Measurements from ENCODE around the gene LACRT. TPM values are rescaled to one million over a fixed set of nuclear protein-coding genes. Genes with fewer than 3 reads are reported as not detected.

LACRT gene
- total and polyA plus RNA-seq, 9 of the 15 experiments (the other 6 are each of a cell fraction or from before 2014, with no cell fraction given): not detected

- Histone ChIP-seq H4K20me1 (replicated peaks; ENCODE audit: control insufficient read depth, insufficient read depth, low read length) (0 out of 2 replicates have a peak, but pooled peaks cover 2% of the 10 kb centered on the region), H3K9ac (ENCODE audit: insufficient read depth in 1 of 2, low read depth in 2 of 2, low read length in 2 of 2) (no peak overlapping the region), H3K4me1 (replicated peaks in 1 of 2; ENCODE audit: control insufficient read depth in 2 of 2, insufficient read depth in 2 of 2, low read length in 2 of 2) (no peaks in the 10 kb centered on the region), H3K27ac (ENCODE audit: extremely low read depth, low read depth, low read length) (no peak overlapping the region), H3K4me2 (ENCODE audit: insufficient read depth, low read length) (no peak overlapping the region), H3K79me2 (ENCODE audit: control insufficient read depth, insufficient read depth, low read length) (no peaks in the 10 kb centered on the region), H3K9me1 (ENCODE audit: control insufficient read depth, insufficient read depth, low read length) (no peaks in the 10 kb centered on the region), H3K9me3 (replicated peaks; ENCODE audit: control insufficient read depth, insufficient read depth, low read depth, low read length) (no peaks in the 10 kb centered on the region), H2AFZ (ENCODE audit: low read depth, low read length) (no peak overlapping the region), H3K27me3 (ENCODE audit: control insufficient read depth in 2 of 2, insufficient read depth in 2 of 2, low read length in 2 of 2) (peaks cover 8 to 12% of the 10 kb centered on the region in 2 experiments; a peak in 3 of 5 replicates), H3K36me3 (ENCODE audit: control insufficient read depth, insufficient read depth, low read length) (no peaks in the 10 kb centered on the region), H3K4me3 (no peak overlapping the region)
- in situ Hi-C loops (cut with MboI) (no loop called here), intact Hi-C loops (cut with micrococcal nuclease) (no loop called here)
- CTCF ChIA-PET (ENCODE audit: low intra/inter-chr PET ratio): no interaction called here
- DNase-seq (ENCODE audit: extremely low read depth in 1 of 4, low spot score in 3 of 4) (no peak), ATAC-seq (no peak), FAIRE-seq (no peak)
- 0% methylated on average over 9 of the region's 9 CpGs for WGBS (ENCODE audit: insufficient coverage, low coverage, missing lambda C conversion rate)
- BruUV-seq (replicated peaks): no TSS peak
- POLR2A ChIA-PET: no interaction called here
- TF ChIP-seq LARP7 (IDR thresholded peaks at IDR 0.05) (no peak), CBFA2T3 (IDR thresholded peaks at IDR 0.05) (no peak), PHB (CRISPR knock-in tag; IDR thresholded peaks at IDR 0.05) (no peak), GABPA (tag; conservative IDR thresholded peaks at IDR 0.05; ENCODE audit: low read depth) (no peak), ZNF586 (CRISPR knock-in tag; conservative IDR thresholded peaks at IDR 0.05) (no peak), RBM22 (IDR thresholded peaks at IDR 0.05; ENCODE audit: low read depth, low read length, poor library complexity, severe bottlenecking) (no peak), PBX2 (CRISPR knock-in tag; IDR thresholded peaks at IDR 0.05; ENCODE audit: low read depth) (no peak), PBX2 (tag; conservative IDR thresholded peaks at IDR 0.05; ENCODE audit: low read depth) (no peak), KAT7 (CRISPR knock-in tag; IDR thresholded peaks at IDR 0.05; ENCODE audit: borderline replicate concordance) (no peak), TCFL5 (CRISPR knock-in tag; conservative IDR thresholded peaks at IDR 0.05) (no peak), SNAPC5 (CRISPR knock-in tag; IDR thresholded peaks at IDR 0.05) (no peak)
Measured at GRCh38 chr12:54653025-54653424, 18.3 kb upstream of the LACRT start.

Data from K562 (cell line).